HFFc6 (cell line): Measurements from ENCODE around the gene EIF4H. TPM values are rescaled to one million over a fixed set of nuclear protein-coding genes. Genes with fewer than 3 reads are reported as not detected.

Experiments used
- DNase-seq: peaks from one replicate; pipeline ENCODE4 v3.0.0-alpha.2; 2018
- H3K27ac Mint-ChIP-seq: 2 replicates; pipeline ENCODE4 v1.8.0; 2020; ENCODE audit warnings: mild to moderate bottlenecking, mixed read lengths
- H3K27me3 Mint-ChIP-seq: 2 replicates; pipeline ENCODE4 v1.8.0; 2021; ENCODE audit warnings: mild to moderate bottlenecking, moderate library complexity, mixed read lengths; ENCODE audit not compliant: insufficient read depth
- H3K36me3 Mint-ChIP-seq: 2 replicates; pipeline ENCODE4 v1.8.0; 2021; ENCODE audit warnings: low read depth, mixed read lengths
- H3K4me1 Mint-ChIP-seq: 2 replicates; pipeline ENCODE4 v1.8.0; 2020; ENCODE audit warnings: low read depth, mixed read lengths
- H3K4me3 Mint-ChIP-seq: 2 replicates; pipeline ENCODE4 v1.8.0; 2020; ENCODE audit warnings: mild to moderate bottlenecking, moderate library complexity, mixed read lengths
- H3K9me3 Mint-ChIP-seq: 2 replicates; pipeline ENCODE4 v1.8.0; 2020; ENCODE audit warnings: mild to moderate bottlenecking, mixed read lengths
- CTCF ChIP-seq: fragments of 200-600 bp; sonication (generic); IDR thresholded peaks from 2 replicates; pipeline ENCODE4 v1.5.0; 2021; ENCODE audit warnings: antibody characterized with exemption, mild to moderate bottlenecking
- long read RNA-seq: library from polyadenylated mRNA; unstranded; transcript quantifications from one replicate; pipeline ENCODE4 v2.0.0, GENCODE V29; 2019
- total RNA-seq, 6 experiments: library from RNA; stranded (reverse); fragmentation: NEBNext Ultra II Directional; extraction: Animal tissue kit (Norgen Biotek cat#: 25700); gene quantifications; 2 replicates in 1 of 6; 3 replicates in 5 of 6; pipeline ENCODE4 v1.2.3, GENCODE V29; 2021

Gene EIF4H
- 100 to 1,000 TPM; 344 to 392 (median 380) TPM for total RNA-seq
- long read RNA-seq, transcript EIF4H-201 (7 exons, 2,679 nt): minor isoform, 23 of 382 reads
- long read RNA-seq, transcript EIF4H-202 (6 exons, 2,503 nt): major isoform, 303 of 382 reads
- long read RNA-seq, partial matches to known transcripts: 53 of 382 reads
- long read RNA-seq, other reads (novel, unspliced or antisense): 3 of 382 reads

- H3K27ac Mint-ChIP-seq: peak within 1 kb of the TSS; percentile 90
- H3K27me3 Mint-ChIP-seq: no peaks in the 10 kb centered on the region; the same call in 1 of the 2 replicates
- H3K9me3 Mint-ChIP-seq: no peaks in the 10 kb centered on the region
- peak within 1 kb of the TSS; percentile 89 for H3K4me3 Mint-ChIP-seq
- peaks cover 55% of the 10 kb centered on the region for H3K4me1 Mint-ChIP-seq
- H3K36me3 Mint-ChIP-seq: peaks cover 24% of the 10 kb centered on the region
- DNase-seq: peak; percentile 88
- no peak for TF ChIP-seq CTCF
These were observed at the start of gene EIF4H for GRCh38 chr7:74173866-74174605. Gene EIF4H (plus strand): TSS chr7:74174356. CDS start chr7:74174384, 28 bp downstream.

GRCh38 chr7:74126220-74126880, 47.8 kb upstream of the EIF4H start:
- Mint-ChIP-seq H3K4me3 (no peak overlapping the region), H3K27me3 (peaks cover 5% of the 10 kb centered on the region), H3K27ac (no peak overlapping the region), H3K4me1 (no peaks in the 10 kb centered on the region), H3K36me3 (peaks cover 3% of the 10 kb centered on the region; the same call in 1 of the 2 replicates), H3K9me3 (no peaks in the 10 kb centered on the region)
- no peak for DNase-seq
- no peak for TF ChIP-seq CTCF

- H3K27me3 Mint-ChIP-seq: peaks cover 2% of the 10 kb centered on the region; the same call in 1 of the 2 replicates
- H3K27ac Mint-ChIP-seq: no peak overlapping the region
- no peaks in the 10 kb centered on the region for H3K9me3 Mint-ChIP-seq
- peaks cover 15% of the 10 kb centered on the region for H3K4me1 Mint-ChIP-seq
- no peak for TF ChIP-seq CTCF
- no peak overlapping the region for H3K4me3 Mint-ChIP-seq
- DNase-seq: no peak
- H3K36me3 Mint-ChIP-seq: no peaks in the 10 kb centered on the region
These were observed 44.3 kb upstream of the EIF4H start for GRCh38 chr7:74129887-74130286.

GRCh38 chr7:74130518-74130917, 43.6 kb upstream of the EIF4H start:
- Mint-ChIP-seq H3K36me3 (no peaks in the 10 kb centered on the region), H3K4me1 (peaks cover 15% of the 10 kb centered on the region), H3K27ac (no peak overlapping the region), H3K4me3 (no peak overlapping the region), H3K27me3 (no peaks in the 10 kb centered on the region), H3K9me3 (no peaks in the 10 kb centered on the region)
- no peak for DNase-seq
- no peak for TF ChIP-seq CTCF

GRCh38 chr7:74134117-74134620, 40.0 kb upstream of the EIF4H start:
- Mint-ChIP-seq H3K9me3 (no peaks in the 10 kb centered on the region), H3K27me3 (no peaks in the 10 kb centered on the region; the same call in 1 of the 2 replicates), H3K27ac (no peak overlapping the region), H3K4me3 (no peak overlapping the region), H3K36me3 (no peaks in the 10 kb centered on the region), H3K4me1 (peaks cover 15% of the 10 kb centered on the region)
- no peak for DNase-seq
- no peak for TF ChIP-seq CTCF
